Measurements from ENCODE around the gene PFDN2.

The PFDN2 gene

DNA sequence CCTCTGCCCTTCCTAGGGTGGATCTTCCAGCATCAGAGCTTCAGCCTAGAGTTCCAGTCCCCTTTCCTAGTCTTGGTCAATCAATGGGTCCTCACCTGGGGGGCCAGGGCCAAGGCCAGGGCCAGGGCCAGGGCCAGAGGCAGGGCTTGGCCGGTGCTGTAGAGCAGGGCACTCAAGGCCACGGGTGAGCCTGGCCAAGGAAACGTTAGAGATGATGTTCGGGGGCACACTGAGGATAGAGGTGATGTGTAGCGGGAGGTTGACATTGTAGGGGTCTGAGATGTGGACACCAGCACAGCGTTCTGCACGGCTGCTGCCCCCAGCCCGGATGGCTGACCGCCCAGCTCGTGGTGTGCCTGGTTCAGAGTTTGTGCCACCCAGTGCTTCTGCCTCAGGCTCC, 66.6 kb downstream of the PFDN2 start:
- DNase-seq: no peak
- no peak for ATAC-seq

Measured in stimulated activated naive CD8-positive, alpha-beta T cell treated with anti-CD3 and anti-CD28 coated beads, Interleukin-15, Interleukin-2, amounts not matched to agents 100 U/mL and 50 U/mL, for 24 hours (primary cell).